GM18870 (cell line): ENCODE measurements around the gene MAN2A1.
"Not testable (repeated sequence)": the region's sequence is repeated elsewhere in the genome, so short reads cannot be mapped to it uniquely, and the experiment has no call there.

Source experiments
- ATAC-seq: cut with Tn5 transposase; IDR thresholded peaks from one replicate; pipeline ENCODE4 v1.9.1; 2021; ENCODE audit warnings: moderate library complexity; ENCODE audit not compliant: unreplicated experiment

The MAN2A1 gene

GRCh38 chr5:109750463-109750862, 60.7 kb downstream of the MAN2A1 start:
- ATAC-seq: no peak

- no peak for ATAC-seq
These were observed 63.6 kb downstream of the MAN2A1 start for GRCh38 chr5:109753279-109753678.

GRCh38 chr5:109754319-109754718, 64.6 kb downstream of the MAN2A1 start:
- ATAC-seq: no peak

GRCh38 chr5:109755761-109756160, 66.0 kb downstream of the MAN2A1 start:
- no peak for ATAC-seq

- no peak for ATAC-seq
These were observed 66.9 kb downstream of the MAN2A1 start for GRCh38 chr5:109756543-109757185.

GRCh38 chr5:109757490-109757889, 67.8 kb downstream of the MAN2A1 start:
- no peak for ATAC-seq

GRCh38 chr5:109759306-109759705, 69.6 kb downstream of the MAN2A1 start:
- ATAC-seq: peak; percentile 54

- ATAC-seq: not testable (repeated sequence)
These were observed 70.4 kb downstream of the MAN2A1 start for GRCh38 chr5:109760130-109760529.

- ATAC-seq: no peak
These were observed 73.1 kb downstream of the MAN2A1 start for GRCh38 chr5:109762821-109763220.

- no peak for ATAC-seq
These were observed 77.7 kb downstream of the MAN2A1 start for GRCh38 chr5:109767184-109767995.

GRCh38 chr5:109767997-109768396, 78.3 kb downstream of the MAN2A1 start:
- ATAC-seq: no peak

- no peak for ATAC-seq
These were observed 80.0 kb downstream of the MAN2A1 start for GRCh38 chr5:109769597-109770291.

- ATAC-seq: no peak
These were observed 85.4 kb downstream of the MAN2A1 start for GRCh38 chr5:109775130-109775529.

- no peak for ATAC-seq
These were observed 89.5 kb downstream of the MAN2A1 start for GRCh38 chr5:109779036-109779735.

GRCh38 chr5:109784687-109785086, 95.0 kb downstream of the MAN2A1 start:
- ATAC-seq: no peak

- ATAC-seq: no peak
These were observed 96.6 kb downstream of the MAN2A1 start for GRCh38 chr5:109786206-109786855.

- ATAC-seq: peak; percentile 99
These were observed 98.9 kb downstream of the MAN2A1 start for GRCh38 chr5:109788596-109788995.

- ATAC-seq: no peak
These were observed 102.9 kb downstream of the MAN2A1 start for GRCh38 chr5:109792613-109793012.

- no peak for ATAC-seq
These were observed 114.1 kb downstream of the MAN2A1 start for GRCh38 chr5:109803854-109804253.

- peak; percentile 62 for ATAC-seq
These were observed 115.7 kb downstream of the MAN2A1 start for GRCh38 chr5:109805472-109805871.

GRCh38 chr5:109805883-109806282, 116.2 kb downstream of the MAN2A1 start:
- peak; percentile 57 for ATAC-seq
